Peyer's patch (tissue), 4 donors: ENCODE measurements around the gene C6orf47. TPM values are rescaled to one million over a fixed set of nuclear protein-coding genes. Genes with fewer than 3 reads are reported as not detected.

Experiments
- DNase-seq, 3 donors: peaks; one replicate each; pipeline ENCODE4 v3.0.0-alpha.2; 2017 to 2019
- H3K27ac ChIP-seq, 4 donors: fragments of 200-600 bp; sonication (generic); one replicate each; pipeline ENCODE4 v1.5.1; 2016 to 2019
- H3K27me3 ChIP-seq, 2 donors: fragments of 200-600 bp; sonication (generic); one replicate each; pipeline ENCODE4 v1.5.1; 2019
- H3K36me3 ChIP-seq, 3 donors: fragments of 200-600 bp; sonication (generic); one replicate each; pipeline ENCODE4 v1.5.1; 2016 to 2019
- H3K4me1 ChIP-seq, 4 donors: fragments of 200-600 bp; sonication (generic); one replicate each; pipeline ENCODE4 v1.5.1; 2016 to 2019
- H3K4me3 ChIP-seq, 4 donors: fragments of 200-600 bp; sonication (generic); 1 replicate in 3 of 4; 2 replicates in 1 of 4; pipeline ENCODE4 v1.5.1; 2016 to 2019; ENCODE audit warnings: mild to moderate bottlenecking in 1 of 4
- H3K9me3 ChIP-seq, 4 donors: fragments of 200-600 bp; sonication (generic); one replicate each; pipeline ENCODE4 v1.5.1; 2016 to 2019; ENCODE audit warnings: mild to moderate bottlenecking in 1 of 4
- POLR2A ChIP-seq, 2 donors: fragments of 450-650 bp; IDR thresholded peaks; one replicate each; pipeline ENCODE4 v1.5.1; 2017; ENCODE audit warnings: antibody characterized with exemption in 2 of 2, mild to moderate bottlenecking in 2 of 2, moderate library complexity in 2 of 2
- total RNA-seq, 4 donors: library from RNA; depleted of rRNA; stranded (reverse); fragments of >200 nt; gene quantifications; one replicate each; pipeline ENCODE4 v1.1.0, GENCODE V29; 2016
- TF ChIP-seq, protein P1 (sequence below), 6 experiments: fragments of 450-650 bp in 4 of 6; fragments of 200-600 bp in 2 of 6; sonication (generic) in 1 of 6; IDR thresholded peaks; one replicate each; pipeline ENCODE4 v1.5.1; 2017 to 2019; ENCODE audit warnings: antibody characterized with exemption in 6 of 6, mild to moderate bottlenecking in 3 of 6, moderate library complexity in 1 of 6

The C6orf47 gene
- total RNA-seq, 4 donors from 2014 or later: 26.4 to 46.7 (median 37.2) TPM

GRCh38 chr6:31676322-31676903 lies 15.8 kb upstream of the C6orf47 start:
- H3K4me3 ChIP-seq: no peak overlapping the region
- TF ChIP-seq, protein P1, sequence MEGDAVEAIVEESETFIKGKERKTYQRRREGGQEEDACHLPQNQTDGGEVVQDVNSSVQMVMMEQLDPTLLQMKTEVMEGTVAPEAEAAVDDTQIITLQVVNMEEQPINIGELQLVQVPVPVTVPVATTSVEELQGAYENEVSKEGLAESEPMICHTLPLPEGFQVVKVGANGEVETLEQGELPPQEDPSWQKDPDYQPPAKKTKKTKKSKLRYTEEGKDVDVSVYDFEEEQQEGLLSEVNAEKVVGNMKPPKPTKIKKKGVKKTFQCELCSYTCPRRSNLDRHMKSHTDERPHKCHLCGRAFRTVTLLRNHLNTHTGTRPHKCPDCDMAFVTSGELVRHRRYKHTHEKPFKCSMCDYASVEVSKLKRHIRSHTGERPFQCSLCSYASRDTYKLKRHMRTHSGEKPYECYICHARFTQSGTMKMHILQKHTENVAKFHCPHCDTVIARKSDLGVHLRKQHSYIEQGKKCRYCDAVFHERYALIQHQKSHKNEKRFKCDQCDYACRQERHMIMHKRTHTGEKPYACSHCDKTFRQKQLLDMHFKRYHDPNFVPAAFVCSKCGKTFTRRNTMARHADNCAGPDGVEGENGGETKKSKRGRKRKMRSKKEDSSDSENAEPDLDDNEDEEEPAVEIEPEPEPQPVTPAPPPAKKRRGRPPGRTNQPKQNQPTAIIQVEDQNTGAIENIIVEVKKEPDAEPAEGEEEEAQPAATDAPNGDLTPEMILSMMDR (IDR thresholded peaks at IDR 0.05): no peak
- no peak for TF ChIP-seq POLR2A (IDR thresholded peaks at IDR 0.05)
- H3K27ac ChIP-seq: no peak overlapping the region
- no peaks in the 10 kb centered on the region for H3K27me3 ChIP-seq
- H3K36me3 ChIP-seq: peaks cover 0 to 20% (median 0%) of the 10 kb centered on the region in 3 donors
- no peak for DNase-seq
- H3K4me1 ChIP-seq: peaks cover 0 to 13% (median 2%) of the 10 kb centered on the region in 4 donors
- no peaks in the 10 kb centered on the region for H3K9me3 ChIP-seq

- no peak for TF ChIP-seq POLR2A (IDR thresholded peaks at IDR 0.05)
- TF ChIP-seq, protein P1 (IDR thresholded peaks at IDR 0.05): no peak
- Histone ChIP-seq H3K36me3 (peaks cover 0 to 66% (median 0%) of the 10 kb centered on the region in 3 donors), H3K4me1 (peaks cover 0 to 12% (median 0%) of the 10 kb centered on the region in 4 donors), H3K27ac (no peak within 1 kb of the TSS), H3K27me3 (no peaks in the 10 kb centered on the region), H3K9me3 (no peaks in the 10 kb centered on the region), H3K4me3 (no peak within 1 kb of the TSS)
- no peak for DNase-seq
Measured at GRCh38 chr6:31669676-31670075, 9.1 kb upstream of the C6orf47 start, which contains the start of gene LY6G5B. TSS of gene LY6G5B (plus strand) at chr6:31669976. CDS start at chr6:31670951, 975 bp downstream.

DNA sequence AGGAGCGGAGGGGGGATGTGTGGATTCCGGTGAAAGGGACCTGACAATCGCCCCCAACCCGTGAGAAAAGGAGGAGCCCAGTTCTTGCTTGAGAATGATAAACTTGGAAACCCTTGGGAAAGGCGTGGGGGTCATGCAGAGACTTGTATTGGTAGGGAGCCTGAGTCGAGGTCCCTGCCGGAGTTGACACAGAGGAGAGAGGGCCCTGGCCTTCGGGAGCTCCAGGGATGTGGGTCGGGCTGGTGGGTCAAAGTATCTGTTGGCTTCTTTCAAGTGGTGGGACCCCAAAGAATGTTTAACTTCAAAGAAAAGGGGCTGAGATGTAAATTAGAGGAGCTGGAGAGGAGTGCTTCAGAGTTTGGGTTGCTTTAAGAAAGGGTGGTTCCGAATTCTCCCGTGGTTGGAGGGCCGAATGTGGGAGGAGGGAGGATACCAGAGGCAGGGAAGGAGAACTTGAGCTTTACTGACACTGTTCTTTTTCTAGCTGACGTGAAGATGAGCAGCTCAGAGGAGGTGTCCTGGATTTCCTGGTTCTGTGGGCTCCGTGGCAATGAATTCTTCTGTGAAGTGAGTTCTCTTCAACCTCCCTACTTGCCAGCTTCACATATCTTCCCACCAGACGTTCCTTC lies 5.9 kb upstream of the C6orf47 start:
- Histone ChIP-seq H3K4me3 (peak overlapping the region; percentile 68 to 95 (median 79)), H3K27ac (peak overlapping the region; percentile 92 to 99 (median 95)), H3K4me1 (peaks cover 2 to 39% (median 5%) of the 10 kb centered on the region in 4 donors), H3K9me3 (no peaks in the 10 kb centered on the region), H3K36me3 (peaks cover 0 to 53% (median 0%) of the 10 kb centered on the region in 3 donors), H3K27me3 (no peaks in the 10 kb centered on the region)
- no peak for DNase-seq
- TF ChIP-seq, protein P1 (IDR thresholded peaks at IDR 0.05): no peak
- no peak for TF ChIP-seq POLR2A (IDR thresholded peaks at IDR 0.05)

GRCh38 chr6:31665501-31666336 lies 5.1 kb upstream of the C6orf47 start, which contains the start of gene CSNK2B:
TSS of gene CSNK2B (plus strand) at chr6:31666080. CDS start at chr6:31666832, 752 bp downstream.
- peaks cover 2 to 46% (median 5%) of the 10 kb centered on the region in 4 donors for H3K4me1 ChIP-seq

More at GRCh38 chr6:31665501-31666336, 5.1 kb upstream of the C6orf47 start, which contains the start of gene CSNK2B:
- Histone ChIP-seq H3K4me3 (peak within 1 kb of the TSS; percentile 68 to 95 (median 79)), H3K9me3 (no peaks in the 10 kb centered on the region), H3K27ac (peak within 1 kb of the TSS; percentile 92 to 99 (median 95)), H3K27me3 (no peaks in the 10 kb centered on the region), H3K36me3 (peaks cover 0 to 46% (median 0%) of the 10 kb centered on the region in 3 donors)
- TF ChIP-seq, protein P1 (IDR thresholded peaks at IDR 0.05): peak in 2 of 6 experiments; percentile 12 to 18
- peak; percentile 80 to 85 for TF ChIP-seq POLR2A (IDR thresholded peaks at IDR 0.05)
- DNase-seq: peak; percentile 99 to 100 (median 99)
